GM12878 (cell line): ENCODE data around the gene HTT-AS. TPM values are rescaled to one million over a fixed set of nuclear protein-coding genes. Genes with fewer than 3 reads are reported as not detected.

Experiments
- BACH1 ChIP-seq: fragments of 450-650 bp; IDR thresholded peaks from 2 replicates; pipeline ENCODE4 v1.6.1; 2017; ENCODE audit warnings: mild to moderate bottlenecking, borderline replicate concordance
- BHLHE40 ChIP-seq, 2 experiments: fragments of 450-650 bp in 1 of 2; IDR thresholded peaks; 2 replicates each; pipeline ENCODE4 v1.6.1; 2011 to 2017; ENCODE audit warnings: low read depth in 2 of 2, borderline replicate concordance in 1 of 2, improper control_type of control experiment in 1 of 2, low read length in 1 of 2, mild to moderate bottlenecking in 1 of 2
- CEBPB ChIP-seq, 2 experiments: fragments of 150-350 bp in 1 of 2; IDR thresholded peaks; 2 replicates each; pipeline ENCODE4 v1.6.1; 2012 to 2014; ENCODE audit warnings: low read depth in 2 of 2, low read length in 2 of 2, borderline replicate concordance in 1 of 2, inconsistent platforms in 1 of 2
- CHD2 ChIP-seq: IDR thresholded peaks from 2 replicates; pipeline ENCODE4 v1.6.1; 2011; ENCODE audit warnings: low read depth, low read length, improper control_type of control experiment, borderline replicate concordance
- DPF2 ChIP-seq: fragments of 450-650 bp; IDR thresholded peaks from 2 replicates; pipeline ENCODE4 v1.6.1; 2017; ENCODE audit warnings: mild to moderate bottlenecking
- EGR1 ChIP-seq, 2 experiments: IDR thresholded peaks; 1 replicate in 1 of 2; 2 replicates in 1 of 2; pipeline ENCODE4 v1.6.1; 2011 to 2012; ENCODE audit warnings: low read depth in 2 of 2, low read length in 2 of 2, borderline replicate concordance in 1 of 2, mild to moderate bottlenecking in 1 of 2, moderate library complexity in 1 of 2
- ESRRA ChIP-seq: IDR thresholded peaks from 2 replicates; pipeline ENCODE4 v1.6.1; 2012; ENCODE audit warnings: mild to moderate bottlenecking, low read length, improper control_type of control experiment
- FOXM1 ChIP-seq: IDR thresholded peaks from 2 replicates; pipeline ENCODE4 v1.6.1; 2012; ENCODE audit warnings: low read depth, mild to moderate bottlenecking, inconsistent platforms, low read length, moderate library complexity
- HDAC6 ChIP-seq: fragments of 200-600 bp; sonication (generic); IDR thresholded peaks from one replicate; pipeline ENCODE4 v1.8.0; 2017; ENCODE audit warnings: antibody characterized with exemption; ENCODE audit not compliant: unreplicated experiment
- KAT2A ChIP-seq: conservative IDR thresholded peaks from 2 replicates; pipeline ENCODE4 v1.6.1; 2011; ENCODE audit warnings: low read depth, low read length; ENCODE audit not compliant: control insufficient read depth
- KLF5 ChIP-seq: fragments of 450-650 bp; IDR thresholded peaks from 2 replicates; pipeline ENCODE4 v1.6.1; 2014; ENCODE audit warnings: mild to moderate bottlenecking; ENCODE audit not compliant: partially characterized antibody
- MYC ChIP-seq: IDR thresholded peaks from 2 replicates; pipeline ENCODE4 v1.6.1; 2011; ENCODE audit warnings: mild to moderate bottlenecking, low read length, moderate library complexity, inconsistent platforms; ENCODE audit not compliant: insufficient read depth, insufficient replicate concordance, insufficient read length, severe bottlenecking
- NFXL1 ChIP-seq: fragments of 450-650 bp; IDR thresholded peaks from 2 replicates; pipeline ENCODE4 v1.6.1; 2017; ENCODE audit warnings: antibody characterized with exemption, mild to moderate bottlenecking, borderline replicate concordance
- PML ChIP-seq: IDR thresholded peaks from 2 replicates; pipeline ENCODE4 v1.6.1; 2012; ENCODE audit warnings: low read length, inconsistent platforms
- POLR2A ChIP-seq: IDR thresholded peaks from 2 replicates; pipeline ENCODE4 v1.6.1; 2011; ENCODE audit warnings: low read depth, mild to moderate bottlenecking, low read length
- POU2F2 ChIP-seq: IDR thresholded peaks from 3 replicates; pipeline ENCODE4 v1.6.1; 2011; ENCODE audit warnings: low read depth, mild to moderate bottlenecking, low read length, borderline replicate concordance
- RAD21 ChIP-seq: IDR thresholded peaks from 2 replicates; pipeline ENCODE4 v1.6.1; 2011; ENCODE audit warnings: mild to moderate bottlenecking, low read depth, low read length, moderate library complexity; ENCODE audit not compliant: insufficient read depth
- SP1 ChIP-seq: IDR thresholded peaks from one replicate; pipeline ENCODE4 v1.6.1; 2011; ENCODE audit warnings: low read depth, low read length
- SREBF1 ChIP-seq: IDR thresholded peaks from 2 replicates; pipeline ENCODE4 v1.6.1; 2012; ENCODE audit warnings: mild to moderate bottlenecking, low read length
- ZBED1 ChIP-seq: IDR thresholded peaks from 2 replicates; pipeline ENCODE4 v1.6.1; 2016; ENCODE audit warnings: borderline replicate concordance
- polyA plus RNA-seq, 11 experiments: library from polyadenylated mRNA; depleted of rRNA in 4 of 11; unstranded in 6 of 11; stranded (reverse) in 5 of 11; fragments of >200 nt; fragmentation: Nextera tagmentation in 4 of 11; fragmentation: Illumina TruSeq in 1 of 11; extraction: Ambion mirVana in 4 of 11; extraction: Trizol in 1 of 11; gene quantifications; 1 replicate in 1 of 11; 2 replicates in 10 of 11; pipeline versions ENCODE4 v1.2.1 to v1.2.3, GENCODE V29; 2011 to 2016; ENCODE audit warnings: inconsistent platforms in 2 of 11, missing spikeins in 2 of 11, low read depth in 1 of 11
- total RNA-seq, 4 experiments: library from RNA; depleted of rRNA in 3 of 4; stranded (reverse); fragments of >200 nt in 3 of 4; fragmentation: Illumina TruSeq in 1 of 4; extraction: Trizol in 1 of 4; gene quantifications; 2 replicates each; pipeline versions ENCODE4 v1.2.1 to v1.2.3, GENCODE V29; 2013 to 2021
- TF ChIP-seq, protein P1 (sequence below): fragments of 450-650 bp; IDR thresholded peaks from 2 replicates; pipeline ENCODE4 v1.6.1; 2017; ENCODE audit warnings: mild to moderate bottlenecking, moderate library complexity
- TF ChIP-seq, protein P2 (sequence below): fragments of 450-650 bp; IDR thresholded peaks from 2 replicates; pipeline ENCODE4 v1.6.1; 2016; ENCODE audit warnings: mild to moderate bottlenecking
- TF ChIP-seq, protein P3 (sequence below): fragments of 450-650 bp; conservative IDR thresholded peaks from 2 replicates; pipeline ENCODE4 v1.6.1; 2017; ENCODE audit warnings: mild to moderate bottlenecking, moderate library complexity
- TF ChIP-seq, protein P4 (sequence below): IDR thresholded peaks from 2 replicates; pipeline ENCODE4 v1.6.1; 2011; ENCODE audit warnings: low read depth, low read length, improper control_type of control experiment, borderline replicate concordance

HTT-AS gene
- total and polyA plus RNA-seq, 10 of the 15 experiments (the other 5 are each of a cell fraction or from before 2014, with no cell fraction given): not detected

DNA sequence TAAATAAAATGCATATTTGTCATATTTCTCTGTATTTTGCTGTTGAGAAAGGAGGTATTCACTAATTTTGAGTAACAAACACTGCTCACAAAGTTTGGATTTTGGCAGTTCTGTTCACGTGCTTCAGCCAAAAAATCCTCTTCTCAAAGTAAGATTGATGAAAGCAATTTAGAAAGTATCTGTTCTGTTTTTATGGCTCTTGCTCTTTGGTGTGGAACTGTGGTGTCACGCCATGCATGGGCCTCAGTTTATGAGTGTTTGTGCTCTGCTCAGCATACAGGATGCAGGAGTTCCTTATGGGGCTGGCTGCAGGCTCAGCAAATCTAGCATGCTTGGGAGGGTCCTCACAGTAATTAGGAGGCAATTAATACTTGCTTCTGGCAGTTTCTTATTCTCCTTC is 3.5 kb upstream of the HTT-AS start (continued):
- no peak for TF ChIP-seq EGR1 (IDR thresholded peaks at IDR 0.05; ENCODE audit: borderline replicate concordance in 1 of 2, low read depth in 2 of 2, low read length in 2 of 2)
- peak; percentile 93 to 96 for TF ChIP-seq BHLHE40 (IDR thresholded peaks at IDR 0.05; ENCODE audit: borderline replicate concordance in 1 of 2, low read depth in 2 of 2, low read length in 1 of 2)
- peak; percentile 55; the same call in 1 of the 2 replicates for TF ChIP-seq POLR2A
- no peak for TF ChIP-seq ESRRA
- peak; percentile 97 for TF ChIP-seq DPF2
- TF ChIP-seq POU2F2: peak; percentile 78; the same call in 2 of the 3 replicates
- TF ChIP-seq CEBPB (IDR thresholded peaks at IDR 0.05; ENCODE audit: borderline replicate concordance in 1 of 2, low read depth in 2 of 2, low read length in 2 of 2): no peak
- TF ChIP-seq, protein P1, sequence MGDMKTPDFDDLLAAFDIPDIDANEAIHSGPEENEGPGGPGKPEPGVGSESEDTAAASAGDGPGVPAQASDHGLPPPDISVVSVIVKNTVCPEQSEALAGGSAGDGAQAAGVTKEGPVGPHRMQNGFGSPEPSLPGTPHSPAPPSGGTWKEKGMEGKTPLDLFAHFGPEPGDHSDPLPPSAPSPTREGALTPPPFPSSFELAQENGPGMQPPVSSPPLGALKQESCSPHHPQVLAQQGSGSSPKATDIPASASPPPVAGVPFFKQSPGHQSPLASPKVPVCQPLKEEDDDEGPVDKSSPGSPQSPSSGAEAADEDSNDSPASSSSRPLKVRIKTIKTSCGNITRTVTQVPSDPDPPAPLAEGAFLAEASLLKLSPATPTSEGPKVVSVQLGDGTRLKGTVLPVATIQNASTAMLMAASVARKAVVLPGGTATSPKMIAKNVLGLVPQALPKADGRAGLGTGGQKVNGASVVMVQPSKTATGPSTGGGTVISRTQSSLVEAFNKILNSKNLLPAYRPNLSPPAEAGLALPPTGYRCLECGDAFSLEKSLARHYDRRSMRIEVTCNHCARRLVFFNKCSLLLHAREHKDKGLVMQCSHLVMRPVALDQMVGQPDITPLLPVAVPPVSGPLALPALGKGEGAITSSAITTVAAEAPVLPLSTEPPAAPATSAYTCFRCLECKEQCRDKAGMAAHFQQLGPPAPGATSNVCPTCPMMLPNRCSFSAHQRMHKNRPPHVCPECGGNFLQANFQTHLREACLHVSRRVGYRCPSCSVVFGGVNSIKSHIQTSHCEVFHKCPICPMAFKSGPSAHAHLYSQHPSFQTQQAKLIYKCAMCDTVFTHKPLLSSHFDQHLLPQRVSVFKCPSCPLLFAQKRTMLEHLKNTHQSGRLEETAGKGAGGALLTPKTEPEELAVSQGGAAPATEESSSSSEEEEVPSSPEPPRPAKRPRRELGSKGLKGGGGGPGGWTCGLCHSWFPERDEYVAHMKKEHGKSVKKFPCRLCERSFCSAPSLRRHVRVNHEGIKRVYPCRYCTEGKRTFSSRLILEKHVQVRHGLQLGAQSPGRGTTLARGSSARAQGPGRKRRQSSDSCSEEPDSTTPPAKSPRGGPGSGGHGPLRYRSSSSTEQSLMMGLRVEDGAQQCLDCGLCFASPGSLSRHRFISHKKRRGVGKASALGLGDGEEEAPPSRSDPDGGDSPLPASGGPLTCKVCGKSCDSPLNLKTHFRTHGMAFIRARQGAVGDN: peak; percentile 50; the same call in 1 of the 2 replicates
- TF ChIP-seq, protein P2, sequence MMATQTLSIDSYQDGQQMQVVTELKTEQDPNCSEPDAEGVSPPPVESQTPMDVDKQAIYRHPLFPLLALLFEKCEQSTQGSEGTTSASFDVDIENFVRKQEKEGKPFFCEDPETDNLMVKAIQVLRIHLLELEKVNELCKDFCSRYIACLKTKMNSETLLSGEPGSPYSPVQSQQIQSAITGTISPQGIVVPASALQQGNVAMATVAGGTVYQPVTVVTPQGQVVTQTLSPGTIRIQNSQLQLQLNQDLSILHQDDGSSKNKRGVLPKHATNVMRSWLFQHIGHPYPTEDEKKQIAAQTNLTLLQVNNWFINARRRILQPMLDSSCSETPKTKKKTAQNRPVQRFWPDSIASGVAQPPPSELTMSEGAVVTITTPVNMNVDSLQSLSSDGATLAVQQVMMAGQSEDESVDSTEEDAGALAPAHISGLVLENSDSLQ: no peak
- TF ChIP-seq, protein P3, sequence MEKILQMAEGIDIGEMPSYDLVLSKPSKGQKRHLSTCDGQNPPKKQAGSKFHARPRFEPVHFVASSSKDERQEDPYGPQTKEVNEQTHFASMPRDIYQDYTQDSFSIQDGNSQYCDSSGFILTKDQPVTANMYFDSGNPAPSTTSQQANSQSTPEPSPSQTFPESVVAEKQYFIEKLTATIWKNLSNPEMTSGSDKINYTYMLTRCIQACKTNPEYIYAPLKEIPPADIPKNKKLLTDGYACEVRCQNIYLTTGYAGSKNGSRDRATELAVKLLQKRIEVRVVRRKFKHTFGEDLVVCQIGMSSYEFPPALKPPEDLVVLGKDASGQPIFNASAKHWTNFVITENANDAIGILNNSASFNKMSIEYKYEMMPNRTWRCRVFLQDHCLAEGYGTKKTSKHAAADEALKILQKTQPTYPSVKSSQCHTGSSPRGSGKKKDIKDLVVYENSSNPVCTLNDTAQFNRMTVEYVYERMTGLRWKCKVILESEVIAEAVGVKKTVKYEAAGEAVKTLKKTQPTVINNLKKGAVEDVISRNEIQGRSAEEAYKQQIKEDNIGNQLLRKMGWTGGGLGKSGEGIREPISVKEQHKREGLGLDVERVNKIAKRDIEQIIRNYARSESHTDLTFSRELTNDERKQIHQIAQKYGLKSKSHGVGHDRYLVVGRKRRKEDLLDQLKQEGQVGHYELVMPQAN: no peak
- TF ChIP-seq PML: no peak
- no peak for TF ChIP-seq KLF5
- TF ChIP-seq CHD2: peak; percentile 63; the same call in 1 of the 2 replicates
- no peak for TF ChIP-seq MYC
- no peak for TF ChIP-seq FOXM1
- peak; percentile 92; the same call in 1 of the 2 replicates for TF ChIP-seq BACH1
- 0 out of 2 replicates have a peak, but pooled peaks have one; percentile 6 for TF ChIP-seq RAD21
- no peak for TF ChIP-seq HDAC6
- TF ChIP-seq SP1: peak; percentile 67
- TF ChIP-seq NFXL1: no peak
- TF ChIP-seq SREBF1: no peak
- TF ChIP-seq KAT2A: no peak
- peak; percentile 78; the same call in 1 of the 2 replicates for TF ChIP-seq ZBED1
- TF ChIP-seq, protein P4, sequence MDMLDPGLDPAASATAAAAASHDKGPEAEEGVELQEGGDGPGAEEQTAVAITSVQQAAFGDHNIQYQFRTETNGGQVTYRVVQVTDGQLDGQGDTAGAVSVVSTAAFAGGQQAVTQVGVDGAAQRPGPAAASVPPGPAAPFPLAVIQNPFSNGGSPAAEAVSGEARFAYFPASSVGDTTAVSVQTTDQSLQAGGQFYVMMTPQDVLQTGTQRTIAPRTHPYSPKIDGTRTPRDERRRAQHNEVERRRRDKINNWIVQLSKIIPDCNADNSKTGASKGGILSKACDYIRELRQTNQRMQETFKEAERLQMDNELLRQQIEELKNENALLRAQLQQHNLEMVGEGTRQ: no peak
